Activated naive CD8-positive, alpha-beta T cell (primary cell): Measurements from ENCODE around the gene POLDIP2.
A peak's percentile ranks its signal among the peaks of the same experiment; 100 is the strongest.

ENCODE experiments used
- H3K27ac Mint-ChIP-seq: one replicate; pipeline ENCODE4 v1.8.0; 2021; ENCODE audit warnings: mixed read lengths
- H3K27me3 Mint-ChIP-seq: one replicate; pipeline ENCODE4 v1.8.0; 2021; ENCODE audit warnings: mixed read lengths
- H3K36me3 Mint-ChIP-seq: one replicate; pipeline ENCODE4 v1.8.0; 2021; ENCODE audit warnings: mixed read lengths
- H3K4me1 Mint-ChIP-seq: one replicate; pipeline ENCODE4 v1.8.0; 2021; ENCODE audit warnings: low read depth, mixed read lengths
- H3K4me3 Mint-ChIP-seq: one replicate; pipeline ENCODE4 v1.8.0; 2021; ENCODE audit warnings: mild to moderate bottlenecking, mixed read lengths
- H3K9me3 Mint-ChIP-seq: one replicate; pipeline ENCODE4 v1.8.0; 2021; ENCODE audit warnings: low read depth, mixed read lengths

Gene POLDIP2

GRCh38 chr17:28395968-28396367 lies 38.6 kb upstream of the POLDIP2 start:
- H3K27me3 Mint-ChIP-seq = no peaks in the 10 kb centered on the region
- H3K36me3 Mint-ChIP-seq = no peaks in the 10 kb centered on the region
- H3K27ac Mint-ChIP-seq = no peak overlapping the region
- no peaks in the 10 kb centered on the region for H3K9me3 Mint-ChIP-seq
- no peaks in the 10 kb centered on the region for H3K4me1 Mint-ChIP-seq
- H3K4me3 Mint-ChIP-seq = no peak overlapping the region

GRCh38 chr17:28395426-28395825 lies 38.1 kb upstream of the POLDIP2 start:
- Mint-ChIP-seq H3K27ac (no peak overlapping the region), H3K4me1 (no peaks in the 10 kb centered on the region), H3K27me3 (no peaks in the 10 kb centered on the region), H3K36me3 (peaks cover 2% of the 10 kb centered on the region), H3K4me3 (no peak overlapping the region), H3K9me3 (no peaks in the 10 kb centered on the region)

GRCh38 chr17:28394337-28395116 lies 37.2 kb upstream of the POLDIP2 start:
- no peak overlapping the region for H3K4me3 Mint-ChIP-seq
- H3K36me3 Mint-ChIP-seq = peaks cover 2% of the 10 kb centered on the region
- no peaks in the 10 kb centered on the region for H3K27me3 Mint-ChIP-seq
- no peak overlapping the region for H3K27ac Mint-ChIP-seq
- H3K4me1 Mint-ChIP-seq = no peaks in the 10 kb centered on the region
- H3K9me3 Mint-ChIP-seq = no peaks in the 10 kb centered on the region

GRCh38 chr17:28392491-28392890 lies 35.2 kb upstream of the POLDIP2 start:
- no peak overlapping the region for H3K4me3 Mint-ChIP-seq
- no peaks in the 10 kb centered on the region for H3K9me3 Mint-ChIP-seq
- H3K36me3 Mint-ChIP-seq = peaks cover 2% of the 10 kb centered on the region
- H3K27ac Mint-ChIP-seq = no peak overlapping the region
- H3K27me3 Mint-ChIP-seq = no peaks in the 10 kb centered on the region
- H3K4me1 Mint-ChIP-seq = peaks cover 2% of the 10 kb centered on the region

- no peaks in the 10 kb centered on the region for H3K9me3 Mint-ChIP-seq
- no peak overlapping the region for H3K27ac Mint-ChIP-seq
- no peak overlapping the region for H3K4me3 Mint-ChIP-seq
- H3K4me1 Mint-ChIP-seq = peaks cover 3% of the 10 kb centered on the region
- no peaks in the 10 kb centered on the region for H3K27me3 Mint-ChIP-seq
- peaks cover 2% of the 10 kb centered on the region for H3K36me3 Mint-ChIP-seq
Measured at GRCh38 chr17:28391401-28391800, 34.1 kb upstream of the POLDIP2 start.

GRCh38 chr17:28390984-28391383 lies 33.7 kb upstream of the POLDIP2 start:
- Mint-ChIP-seq H3K9me3 (no peaks in the 10 kb centered on the region), H3K27ac (no peak overlapping the region), H3K36me3 (peaks cover 2% of the 10 kb centered on the region), H3K4me3 (no peak overlapping the region), H3K27me3 (no peaks in the 10 kb centered on the region), H3K4me1 (peaks cover 3% of the 10 kb centered on the region)

GRCh38 chr17:28390563-28390962 lies 33.2 kb upstream of the POLDIP2 start:
- H3K27me3 Mint-ChIP-seq = no peaks in the 10 kb centered on the region
- no peaks in the 10 kb centered on the region for H3K9me3 Mint-ChIP-seq
- no peak overlapping the region for H3K4me3 Mint-ChIP-seq
- peaks cover 3% of the 10 kb centered on the region for H3K4me1 Mint-ChIP-seq
- H3K36me3 Mint-ChIP-seq = peaks cover 2% of the 10 kb centered on the region
- no peak overlapping the region for H3K27ac Mint-ChIP-seq

- Mint-ChIP-seq H3K4me3 (no peak overlapping the region), H3K27me3 (no peaks in the 10 kb centered on the region), H3K9me3 (no peaks in the 10 kb centered on the region), H3K36me3 (peaks cover 2% of the 10 kb centered on the region), H3K27ac (no peak overlapping the region), H3K4me1 (peaks cover 6% of the 10 kb centered on the region)
Measured at GRCh38 chr17:28390141-28390540, 32.8 kb upstream of the POLDIP2 start.

- no peaks in the 10 kb centered on the region for H3K9me3 Mint-ChIP-seq
- no peak overlapping the region for H3K27ac Mint-ChIP-seq
- peaks cover 2% of the 10 kb centered on the region for H3K36me3 Mint-ChIP-seq
- no peak overlapping the region for H3K4me3 Mint-ChIP-seq
- peaks cover 14% of the 10 kb centered on the region for H3K4me1 Mint-ChIP-seq
- no peaks in the 10 kb centered on the region for H3K27me3 Mint-ChIP-seq
Measured at GRCh38 chr17:28388106-28388505, 30.8 kb upstream of the POLDIP2 start.

GRCh38 chr17:28386391-28386790 lies 29.1 kb upstream of the POLDIP2 start:
- Mint-ChIP-seq H3K27ac (no peak overlapping the region), H3K27me3 (no peaks in the 10 kb centered on the region), H3K9me3 (no peaks in the 10 kb centered on the region), H3K36me3 (peaks cover 2% of the 10 kb centered on the region), H3K4me1 (peaks cover 20% of the 10 kb centered on the region), H3K4me3 (peak overlapping the region; percentile 17)

GRCh38 chr17:28385406-28385805 lies 28.1 kb upstream of the POLDIP2 start:
- H3K4me3 Mint-ChIP-seq = peak overlapping the region; percentile 92
- H3K27me3 Mint-ChIP-seq = no peaks in the 10 kb centered on the region
- H3K9me3 Mint-ChIP-seq = no peaks in the 10 kb centered on the region
- peaks cover under 1% of the 10 kb centered on the region for H3K36me3 Mint-ChIP-seq
- no peak overlapping the region for H3K27ac Mint-ChIP-seq
- H3K4me1 Mint-ChIP-seq = peaks cover 24% of the 10 kb centered on the region

GRCh38 chr17:28385037-28385400 lies 27.7 kb upstream of the POLDIP2 start:
- H3K4me3 Mint-ChIP-seq = peak overlapping the region; percentile 92
- peaks cover 3% of the 10 kb centered on the region for H3K36me3 Mint-ChIP-seq
- H3K9me3 Mint-ChIP-seq = no peaks in the 10 kb centered on the region
- H3K27me3 Mint-ChIP-seq = no peaks in the 10 kb centered on the region
- peak overlapping the region; percentile 66 for H3K27ac Mint-ChIP-seq
- H3K4me1 Mint-ChIP-seq = peaks cover 24% of the 10 kb centered on the region

- Mint-ChIP-seq H3K27me3 (no peaks in the 10 kb centered on the region), H3K4me1 (peaks cover 24% of the 10 kb centered on the region), H3K4me3 (peak overlapping the region; percentile 92), H3K36me3 (peaks cover 3% of the 10 kb centered on the region), H3K9me3 (no peaks in the 10 kb centered on the region), H3K27ac (peak overlapping the region; percentile 66)
Measured at GRCh38 chr17:28384281-28385036, 27.1 kb upstream of the POLDIP2 start.

GRCh38 chr17:28381141-28381825 lies 24.0 kb upstream of the POLDIP2 start:
- peaks cover 21% of the 10 kb centered on the region for H3K4me1 Mint-ChIP-seq
- peak overlapping the region; percentile 16 for H3K27ac Mint-ChIP-seq
- H3K27me3 Mint-ChIP-seq = no peaks in the 10 kb centered on the region
- H3K36me3 Mint-ChIP-seq = peaks cover 3% of the 10 kb centered on the region
- H3K9me3 Mint-ChIP-seq = no peaks in the 10 kb centered on the region
- peak overlapping the region; percentile 52 for H3K4me3 Mint-ChIP-seq
